GM23338 (cell line): ENCODE results near the gene CA12. TPM values are rescaled to one million over a fixed set of nuclear protein-coding genes. Genes with fewer than 3 reads are reported as not detected.

Experiments
- ATAC-seq: fragments of 200-7000 bp; cut with Tn5 transposase; 3 replicates; pipeline ENCODE4 v1.9.1; 2020
- DNase-seq: peaks from one replicate; pipeline ENCODE4 v3.0.0-alpha.2; 2015; ENCODE audit warnings: low spot score
- H2AFZ ChIP-seq: fragments of 200-600 bp; sonication (generic); 2 replicates; pipeline ENCODE4 v1.8.0; 2016; ENCODE audit warnings: antibody characterized with exemption, mild to moderate bottlenecking, moderate library complexity
- H3F3A ChIP-seq: fragments of 200-600 bp; sonication (generic); replicated peaks from 2 replicates; pipeline ENCODE4 v1.8.0; 2017; ENCODE audit warnings: antibody characterized with exemption, mixed run types, low read depth
- H3K27ac ChIP-seq: fragments of 200-600 bp; sonication (generic); 2 replicates; pipeline ENCODE4 v1.6.1; 2016; ENCODE audit warnings: low read depth
- H3K27me3 ChIP-seq: fragments of 200-600 bp; sonication (generic); 2 replicates; pipeline ENCODE4 v1.8.0; 2016; ENCODE audit warnings: mild to moderate bottlenecking, mixed run types, moderate library complexity; ENCODE audit not compliant: insufficient read depth
- H3K36me3 ChIP-seq: fragments of 200-600 bp; sonication (generic); 2 replicates; pipeline ENCODE4 v1.8.0; 2016; ENCODE audit warnings: mild to moderate bottlenecking; ENCODE audit not compliant: insufficient read depth
- H3K4me1 ChIP-seq: fragments of 200-600 bp; sonication (generic); 2 replicates; pipeline ENCODE4 v1.8.0; 2016; ENCODE audit warnings: mild to moderate bottlenecking, moderate library complexity; ENCODE audit not compliant: insufficient read depth
- H3K4me2 ChIP-seq: fragments of 200-600 bp; sonication (generic); 2 replicates; pipeline ENCODE4 v1.7.1; 2017; ENCODE audit warnings: mixed run types
- H3K4me3 ChIP-seq: fragments of 200-600 bp; sonication (generic); 2 replicates; pipeline ENCODE4 v1.6.1; 2016; ENCODE audit warnings: mixed run types
- H3K79me2 ChIP-seq: fragments of 200-600 bp; sonication (generic); replicated peaks from 2 replicates; pipeline ENCODE4 v1.8.0; 2017; ENCODE audit warnings: mild to moderate bottlenecking; ENCODE audit not compliant: insufficient read depth
- H3K9me2 ChIP-seq: fragments of 200-600 bp; sonication (generic); 2 replicates; pipeline ENCODE4 v1.8.0; 2017; ENCODE audit not compliant: insufficient read depth
- H4K20me1 ChIP-seq: fragments of 200-600 bp; sonication (generic); replicated peaks from 2 replicates; pipeline ENCODE4 v1.8.0; 2017; ENCODE audit warnings: mild to moderate bottlenecking; ENCODE audit not compliant: insufficient read depth
- H3K27ac Mint-ChIP-seq: 2 replicates; pipeline ENCODE4 v1.8.0; 2020; ENCODE audit warnings: inconsistent platforms, mild to moderate bottlenecking, moderate library complexity, mixed read lengths
- H3K27me3 Mint-ChIP-seq: 3 replicates; pipeline ENCODE4 v1.8.0; 2022; ENCODE audit warnings: low read depth, mild to moderate bottlenecking, moderate library complexity, mixed read lengths, inconsistent platforms; ENCODE audit not compliant: insufficient read depth, poor library complexity
- H3K36me3 Mint-ChIP-seq: 3 replicates; pipeline ENCODE4 v1.8.0; 2021; ENCODE audit warnings: low read depth, mild to moderate bottlenecking, inconsistent platforms, moderate library complexity, mixed read lengths
- H3K4me1 Mint-ChIP-seq: 3 replicates; pipeline ENCODE4 v1.8.0; 2020; ENCODE audit warnings: mild to moderate bottlenecking, inconsistent platforms, mixed read lengths
- H3K4me3 Mint-ChIP-seq: 3 replicates; pipeline ENCODE4 v1.8.0; 2021; ENCODE audit warnings: moderate library complexity, mild to moderate bottlenecking, inconsistent platforms, mixed read lengths
- H3K9me3 Mint-ChIP-seq: 3 replicates; pipeline ENCODE4 v1.8.0; 2020; ENCODE audit warnings: moderate library complexity, mild to moderate bottlenecking, inconsistent platforms, mixed read lengths
- EZH2 ChIP-seq: fragments of 200-600 bp; sonication (generic); IDR thresholded peaks from one replicate; pipeline ENCODE4 v1.8.0; 2017; ENCODE audit warnings: antibody characterized with exemption, mild to moderate bottlenecking, low read depth; ENCODE audit not compliant: unreplicated experiment
- EZH2phosphoT487 ChIP-seq: fragments of 200-600 bp; sonication (generic); IDR thresholded peaks from one replicate; pipeline ENCODE4 v1.8.1; 2018; ENCODE audit warnings: antibody characterized with exemption; ENCODE audit not compliant: unreplicated experiment
- JUNB ChIP-seq: IDR thresholded peaks from one replicate; pipeline ENCODE4 v1.6.1; 2016; ENCODE audit warnings: antibody characterized with exemption; ENCODE audit not compliant: unreplicated experiment
- NANOG ChIP-seq: IDR thresholded peaks from 2 replicates; pipeline ENCODE4 v1.6.1; 2016; ENCODE audit warnings: antibody characterized with exemption, borderline replicate concordance
- POLR2AphosphoS5 ChIP-seq: IDR thresholded peaks from 2 replicates; pipeline ENCODE4 v1.6.1; 2016; ENCODE audit warnings: antibody characterized with exemption, low read depth
- STAT1 ChIP-seq: IDR thresholded peaks from one replicate; pipeline ENCODE4 v1.6.1; 2016; ENCODE audit warnings: antibody characterized with exemption; ENCODE audit not compliant: unreplicated experiment
- ZNF114 ChIP-seq: fragments of 250-450 bp; sonication (Bioruptor Pico); IDR thresholded peaks from 2 replicates; pipeline ENCODE4 v1.5.0; 2020; ENCODE audit warnings: mild to moderate bottlenecking, moderate library complexity
- ZNF331 ChIP-seq: fragments of 250-450 bp; sonication (Bioruptor Pico); IDR thresholded peaks from 2 replicates; pipeline ENCODE4 v1.5.0; 2020; ENCODE audit warnings: low read depth, mild to moderate bottlenecking, moderate library complexity
- polyA plus RNA-seq: library from polyadenylated mRNA; unstranded; fragments of >200 nt; fragmentation: Nextera tagmentation; extraction: Ambion mirVana; gene quantifications from 2 replicates; pipeline ENCODE4 v1.2.1, GENCODE V29; 2016
- total RNA-seq: library from RNA; depleted of rRNA; stranded (reverse); fragments of >200 nt; shearing (Covaris generic); gene quantifications from 2 replicates; pipeline ENCODE4 v1.2.3, GENCODE V29; 2014
- TF ChIP-seq, protein P1 (sequence below): IDR thresholded peaks from one replicate; pipeline ENCODE4 v1.6.1; 2018; ENCODE audit warnings: antibody characterized with exemption; ENCODE audit not compliant: unreplicated experiment
- TF ChIP-seq, protein P2 (sequence below), 2 experiments: fragments of 200-600 bp in 1 of 2; sonication (generic) in 1 of 2; conservative IDR thresholded peaks; 2 replicates each; pipeline versions ENCODE4 v1.5.1 to v1.6.1; 2016 to 2017; ENCODE audit warnings: antibody characterized with exemption in 2 of 2, low read depth in 2 of 2, mild to moderate bottlenecking in 2 of 2, moderate library complexity in 1 of 2
- TF ChIP-seq, protein P3 (sequence below): fragments of 250-450 bp; sonication (Bioruptor Pico); IDR thresholded peaks from 2 replicates; pipeline ENCODE4 v1.5.0; 2020; ENCODE audit warnings: mild to moderate bottlenecking, moderate library complexity

CA12 gene
- total and polyA plus RNA-seq, 2 experiments from 2014 or later: 2.9 to 5.2 TPM

DNA sequence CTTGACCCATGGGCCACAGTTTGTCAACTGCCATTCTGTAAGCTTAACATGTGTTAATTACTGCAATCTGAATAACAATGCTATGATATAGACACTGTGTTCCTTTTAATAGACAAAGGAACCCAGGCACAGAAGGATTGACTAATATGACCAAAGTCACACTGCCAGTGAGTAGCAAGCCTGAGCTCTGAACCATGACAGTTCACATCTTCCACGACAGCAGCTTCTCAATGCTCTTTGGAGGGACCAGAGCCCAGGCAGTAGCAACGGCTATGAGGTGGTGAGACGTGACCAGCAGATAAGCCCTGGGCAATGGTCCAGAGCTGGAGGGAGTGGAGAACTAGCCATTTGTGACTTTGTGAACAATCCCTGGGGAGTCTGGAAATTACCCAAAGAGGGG lies 19.4 kb downstream of the CA12 start:
- DNase-seq: no peak
- Mint-ChIP-seq H3K27me3 (peaks cover 4% of the 10 kb centered on the region), H3K27ac (no peak overlapping the region), H3K4me3 (no peak overlapping the region), H3K4me1 (peaks cover 22% of the 10 kb centered on the region), H3K9me3 (peaks cover 3% of the 10 kb centered on the region; the same call in 1 of the 3 replicates), H3K36me3 (no peaks in the 10 kb centered on the region)
- H3K27ac ChIP-seq: no peak overlapping the region
- no peaks in the 10 kb centered on the region for H3K79me2 ChIP-seq
- H3K27me3 ChIP-seq: no peaks in the 10 kb centered on the region
- H3F3A ChIP-seq: no peaks in the 10 kb centered on the region
- peak overlapping the region; percentile 25 for H3K4me2 ChIP-seq
- H3K36me3 ChIP-seq: no peaks in the 10 kb centered on the region
- peaks cover 16% of the 10 kb centered on the region for H3K4me1 ChIP-seq
- H4K20me1 ChIP-seq: no peaks in the 10 kb centered on the region
- TF ChIP-seq NANOG: no peak
- TF ChIP-seq STAT1: no peak
- TF ChIP-seq EZH2phosphoT487: no peak
- TF ChIP-seq EZH2: no peak
- TF ChIP-seq ZNF331 (CRISPR knock-in tag): no peak
- no peak for TF ChIP-seq JUNB
- no peak for TF ChIP-seq POLR2AphosphoS5
- TF ChIP-seq, protein P1, sequence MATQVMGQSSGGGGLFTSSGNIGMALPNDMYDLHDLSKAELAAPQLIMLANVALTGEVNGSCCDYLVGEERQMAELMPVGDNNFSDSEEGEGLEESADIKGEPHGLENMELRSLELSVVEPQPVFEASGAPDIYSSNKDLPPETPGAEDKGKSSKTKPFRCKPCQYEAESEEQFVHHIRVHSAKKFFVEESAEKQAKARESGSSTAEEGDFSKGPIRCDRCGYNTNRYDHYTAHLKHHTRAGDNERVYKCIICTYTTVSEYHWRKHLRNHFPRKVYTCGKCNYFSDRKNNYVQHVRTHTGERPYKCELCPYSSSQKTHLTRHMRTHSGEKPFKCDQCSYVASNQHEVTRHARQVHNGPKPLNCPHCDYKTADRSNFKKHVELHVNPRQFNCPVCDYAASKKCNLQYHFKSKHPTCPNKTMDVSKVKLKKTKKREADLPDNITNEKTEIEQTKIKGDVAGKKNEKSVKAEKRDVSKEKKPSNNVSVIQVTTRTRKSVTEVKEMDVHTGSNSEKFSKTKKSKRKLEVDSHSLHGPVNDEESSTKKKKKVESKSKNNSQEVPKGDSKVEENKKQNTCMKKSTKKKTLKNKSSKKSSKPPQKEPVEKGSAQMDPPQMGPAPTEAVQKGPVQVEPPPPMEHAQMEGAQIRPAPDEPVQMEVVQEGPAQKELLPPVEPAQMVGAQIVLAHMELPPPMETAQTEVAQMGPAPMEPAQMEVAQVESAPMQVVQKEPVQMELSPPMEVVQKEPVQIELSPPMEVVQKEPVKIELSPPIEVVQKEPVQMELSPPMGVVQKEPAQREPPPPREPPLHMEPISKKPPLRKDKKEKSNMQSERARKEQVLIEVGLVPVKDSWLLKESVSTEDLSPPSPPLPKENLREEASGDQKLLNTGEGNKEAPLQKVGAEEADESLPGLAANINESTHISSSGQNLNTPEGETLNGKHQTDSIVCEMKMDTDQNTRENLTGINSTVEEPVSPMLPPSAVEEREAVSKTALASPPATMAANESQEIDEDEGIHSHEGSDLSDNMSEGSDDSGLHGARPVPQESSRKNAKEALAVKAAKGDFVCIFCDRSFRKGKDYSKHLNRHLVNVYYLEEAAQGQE: no peak
- TF ChIP-seq ZNF114 (CRISPR knock-in tag): no peak
- TF ChIP-seq, protein P2, sequence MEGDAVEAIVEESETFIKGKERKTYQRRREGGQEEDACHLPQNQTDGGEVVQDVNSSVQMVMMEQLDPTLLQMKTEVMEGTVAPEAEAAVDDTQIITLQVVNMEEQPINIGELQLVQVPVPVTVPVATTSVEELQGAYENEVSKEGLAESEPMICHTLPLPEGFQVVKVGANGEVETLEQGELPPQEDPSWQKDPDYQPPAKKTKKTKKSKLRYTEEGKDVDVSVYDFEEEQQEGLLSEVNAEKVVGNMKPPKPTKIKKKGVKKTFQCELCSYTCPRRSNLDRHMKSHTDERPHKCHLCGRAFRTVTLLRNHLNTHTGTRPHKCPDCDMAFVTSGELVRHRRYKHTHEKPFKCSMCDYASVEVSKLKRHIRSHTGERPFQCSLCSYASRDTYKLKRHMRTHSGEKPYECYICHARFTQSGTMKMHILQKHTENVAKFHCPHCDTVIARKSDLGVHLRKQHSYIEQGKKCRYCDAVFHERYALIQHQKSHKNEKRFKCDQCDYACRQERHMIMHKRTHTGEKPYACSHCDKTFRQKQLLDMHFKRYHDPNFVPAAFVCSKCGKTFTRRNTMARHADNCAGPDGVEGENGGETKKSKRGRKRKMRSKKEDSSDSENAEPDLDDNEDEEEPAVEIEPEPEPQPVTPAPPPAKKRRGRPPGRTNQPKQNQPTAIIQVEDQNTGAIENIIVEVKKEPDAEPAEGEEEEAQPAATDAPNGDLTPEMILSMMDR (conservative IDR thresholded peaks at IDR 0.05; ENCODE audit: low read depth in 2 of 2): no peak
- ATAC-seq: no peak; the same call in 1 of the 3 replicates
- no peak overlapping the region for H2AFZ ChIP-seq
- no peaks in the 10 kb centered on the region for H3K9me2 ChIP-seq
- H3K4me3 ChIP-seq: no peak overlapping the region

DNA sequence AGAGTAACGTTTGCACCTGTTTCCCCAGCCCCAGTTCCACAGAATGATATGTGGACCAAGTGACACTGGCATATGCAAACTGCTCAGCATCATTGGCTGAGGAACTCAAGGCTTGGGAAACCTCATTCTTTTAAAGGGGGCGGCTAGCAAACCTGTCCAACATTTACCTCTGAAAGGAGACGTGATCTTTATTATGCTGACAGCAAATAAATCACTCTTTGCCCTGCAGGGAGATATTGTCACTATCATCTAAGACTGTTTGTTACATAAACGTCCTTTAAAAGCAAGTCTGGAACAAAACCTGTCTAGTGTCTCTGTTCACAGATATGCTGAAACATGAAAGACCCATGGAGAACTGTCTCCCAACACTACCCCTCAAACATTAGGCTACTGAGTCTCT lies 21.5 kb downstream of the CA12 start:
- no peak overlapping the region for H3K27ac ChIP-seq
- H2AFZ ChIP-seq: no peak overlapping the region
- Mint-ChIP-seq H3K4me1 (peaks cover 22% of the 10 kb centered on the region), H3K4me3 (no peak overlapping the region), H3K27ac (no peak overlapping the region), H3K36me3 (no peaks in the 10 kb centered on the region), H3K9me3 (peaks cover 3% of the 10 kb centered on the region; the same call in 1 of the 3 replicates), H3K27me3 (peaks cover 4% of the 10 kb centered on the region)
- no peak for ATAC-seq
- peaks cover 16% of the 10 kb centered on the region for H3K4me1 ChIP-seq
- no peaks in the 10 kb centered on the region for H3K79me2 ChIP-seq
- H4K20me1 ChIP-seq: no peaks in the 10 kb centered on the region
- no peak overlapping the region for H3K4me3 ChIP-seq
- DNase-seq: no peak
- no peaks in the 10 kb centered on the region for H3F3A ChIP-seq
- H3K36me3 ChIP-seq: no peaks in the 10 kb centered on the region
- no peaks in the 10 kb centered on the region for H3K27me3 ChIP-seq
- H3K4me2 ChIP-seq: no peak overlapping the region
- H3K9me2 ChIP-seq: no peaks in the 10 kb centered on the region
- TF ChIP-seq, protein P3, sequence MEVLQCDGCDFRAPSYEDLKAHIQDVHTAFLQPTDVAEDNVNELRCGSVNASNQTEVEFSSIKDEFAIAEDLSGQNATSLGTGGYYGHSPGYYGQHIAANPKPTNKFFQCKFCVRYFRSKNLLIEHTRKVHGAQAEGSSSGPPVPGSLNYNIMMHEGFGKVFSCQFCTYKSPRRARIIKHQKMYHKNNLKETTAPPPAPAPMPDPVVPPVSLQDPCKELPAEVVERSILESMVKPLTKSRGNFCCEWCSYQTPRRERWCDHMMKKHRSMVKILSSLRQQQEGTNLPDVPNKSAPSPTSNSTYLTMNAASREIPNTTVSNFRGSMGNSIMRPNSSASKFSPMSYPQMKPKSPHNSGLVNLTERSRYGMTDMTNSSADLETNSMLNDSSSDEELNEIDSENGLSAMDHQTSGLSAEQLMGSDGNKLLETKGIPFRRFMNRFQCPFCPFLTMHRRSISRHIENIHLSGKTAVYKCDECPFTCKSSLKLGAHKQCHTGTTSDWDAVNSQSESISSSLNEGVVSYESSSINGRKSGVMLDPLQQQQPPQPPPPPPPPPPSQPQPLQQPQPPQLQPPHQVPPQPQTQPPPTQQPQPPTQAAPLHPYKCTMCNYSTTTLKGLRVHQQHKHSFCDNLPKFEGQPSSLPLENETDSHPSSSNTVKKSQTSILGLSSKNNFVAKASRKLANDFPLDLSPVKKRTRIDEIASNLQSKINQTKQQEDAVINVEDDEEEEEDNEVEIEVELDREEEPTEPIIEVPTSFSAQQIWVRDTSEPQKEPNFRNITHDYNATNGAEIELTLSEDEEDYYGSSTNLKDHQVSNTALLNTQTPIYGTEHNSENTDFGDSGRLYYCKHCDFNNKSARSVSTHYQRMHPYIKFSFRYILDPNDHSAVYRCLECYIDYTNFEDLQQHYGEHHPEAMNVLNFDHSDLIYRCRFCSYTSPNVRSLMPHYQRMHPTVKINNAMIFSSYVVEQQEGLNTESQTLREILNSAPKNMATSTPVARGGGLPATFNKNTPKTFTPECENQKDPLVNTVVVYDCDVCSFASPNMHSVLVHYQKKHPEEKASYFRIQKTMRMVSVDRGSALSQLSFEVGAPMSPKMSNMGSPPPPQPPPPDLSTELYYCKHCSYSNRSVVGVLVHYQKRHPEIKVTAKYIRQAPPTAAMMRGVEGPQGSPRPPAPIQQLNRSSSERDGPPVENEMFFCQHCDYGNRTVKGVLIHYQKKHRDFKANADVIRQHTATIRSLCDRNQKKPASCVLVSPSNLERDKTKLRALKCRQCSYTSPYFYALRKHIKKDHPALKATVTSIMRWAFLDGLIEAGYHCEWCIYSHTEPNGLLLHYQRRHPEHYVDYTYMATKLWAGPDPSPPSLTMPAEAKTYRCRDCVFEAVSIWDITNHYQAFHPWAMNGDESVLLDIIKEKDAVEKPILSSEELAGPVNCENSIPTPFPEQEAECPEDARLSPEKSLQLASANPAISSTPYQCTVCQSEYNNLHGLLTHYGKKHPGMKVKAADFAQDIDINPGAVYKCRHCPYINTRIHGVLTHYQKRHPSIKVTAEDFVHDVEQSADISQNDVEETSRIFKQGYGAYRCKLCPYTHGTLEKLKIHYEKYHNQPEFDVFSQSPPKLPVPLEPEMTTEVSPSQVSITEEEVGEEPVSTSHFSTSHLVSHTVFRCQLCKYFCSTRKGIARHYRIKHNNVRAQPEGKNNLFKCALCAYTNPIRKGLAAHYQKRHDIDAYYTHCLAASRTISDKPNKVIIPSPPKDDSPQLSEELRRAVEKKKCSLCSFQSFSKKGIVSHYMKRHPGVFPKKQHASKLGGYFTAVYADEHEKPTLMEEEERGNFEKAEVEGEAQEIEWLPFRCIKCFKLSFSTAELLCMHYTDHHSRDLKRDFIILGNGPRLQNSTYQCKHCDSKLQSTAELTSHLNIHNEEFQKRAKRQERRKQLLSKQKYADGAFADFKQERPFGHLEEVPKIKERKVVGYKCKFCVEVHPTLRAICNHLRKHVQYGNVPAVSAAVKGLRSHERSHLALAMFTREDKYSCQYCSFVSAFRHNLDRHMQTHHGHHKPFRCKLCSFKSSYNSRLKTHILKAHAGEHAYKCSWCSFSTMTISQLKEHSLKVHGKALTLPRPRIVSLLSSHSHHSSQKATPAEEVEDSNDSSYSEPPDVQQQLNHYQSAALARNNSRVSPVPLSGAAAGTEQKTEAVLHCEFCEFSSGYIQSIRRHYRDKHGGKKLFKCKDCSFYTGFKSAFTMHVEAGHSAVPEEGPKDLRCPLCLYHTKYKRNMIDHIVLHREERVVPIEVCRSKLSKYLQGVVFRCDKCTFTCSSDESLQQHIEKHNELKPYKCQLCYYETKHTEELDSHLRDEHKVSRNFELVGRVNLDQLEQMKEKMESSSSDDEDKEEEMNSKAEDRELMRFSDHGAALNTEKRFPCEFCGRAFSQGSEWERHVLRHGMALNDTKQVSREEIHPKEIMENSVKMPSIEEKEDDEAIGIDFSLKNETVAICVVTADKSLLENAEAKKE (CRISPR knock-in tag): no peak
- no peak for TF ChIP-seq STAT1
- TF ChIP-seq JUNB: no peak
- TF ChIP-seq ZNF331 (CRISPR knock-in tag): no peak
